HG03521 (cell line): ENCODE data around the gene ZACN.
"Not testable (repeated sequence)": the region's sequence is repeated elsewhere in the genome, so short reads cannot be mapped to it uniquely, and the experiment has no call there.

Experiments used
- ATAC-seq: cut with Tn5 transposase; IDR thresholded peaks from one replicate; pipeline ENCODE4 v1.9.1; 2021; ENCODE audit warnings: mild to moderate bottlenecking, moderate library complexity; ENCODE audit not compliant: unreplicated experiment

Gene ZACN

DNA sequence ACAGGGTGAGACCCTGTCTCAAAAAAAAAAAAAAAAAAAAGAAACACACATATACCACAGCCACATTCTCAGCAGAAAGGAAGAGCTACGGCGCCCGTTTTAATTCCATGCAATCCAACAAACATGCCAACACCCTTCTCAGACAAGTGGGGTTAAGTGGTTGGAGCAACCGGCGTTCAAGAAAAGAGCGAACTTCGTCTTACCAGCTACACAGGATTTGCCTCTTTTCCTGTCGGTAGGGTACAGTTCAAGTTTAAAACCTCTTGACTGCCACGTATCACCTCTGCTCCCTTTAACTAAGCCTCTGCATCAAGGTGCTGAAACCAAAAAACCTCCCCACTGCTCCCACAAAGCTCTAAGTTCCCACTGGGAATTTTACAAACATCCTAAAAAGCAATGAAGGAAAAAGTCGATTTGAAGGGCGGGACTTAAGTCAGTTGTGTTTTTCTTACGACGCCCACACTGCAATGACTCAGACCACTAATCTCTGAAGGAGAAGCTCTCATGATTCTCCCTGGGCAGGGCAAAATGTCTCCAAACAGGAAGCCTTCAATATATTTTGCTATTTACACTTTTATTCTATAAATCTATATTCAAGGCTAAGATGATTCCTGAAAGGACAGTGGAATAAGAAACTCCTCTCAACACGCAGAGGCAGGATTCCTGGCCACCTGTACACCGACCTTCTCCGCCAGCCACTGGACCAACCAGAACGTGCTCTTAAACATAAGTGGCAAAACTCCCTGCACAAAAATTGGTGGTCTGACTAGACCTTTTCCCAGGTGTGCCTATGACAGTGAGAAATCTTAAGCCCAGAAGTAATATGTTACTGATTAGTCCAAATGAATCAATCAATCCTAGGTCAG lies 25.5 kb upstream of the ZACN start:
- ATAC-seq, result no peak

DNA sequence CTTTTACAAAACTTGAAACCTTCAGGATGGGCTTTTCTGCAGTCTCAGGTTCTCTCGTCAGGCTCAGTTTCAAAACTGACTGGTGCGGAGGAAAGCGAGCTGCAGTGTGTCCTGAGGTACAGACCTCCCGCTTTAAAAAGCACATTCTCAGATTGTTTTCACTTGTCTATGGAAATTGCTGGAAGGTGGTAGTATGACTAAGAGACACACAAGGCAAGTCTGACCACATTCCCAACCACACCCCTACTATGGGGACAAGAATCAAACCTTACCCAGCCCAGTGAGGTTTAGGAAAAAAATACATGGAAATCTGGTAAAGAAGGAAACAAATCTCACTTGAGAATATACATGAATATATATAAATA lies 24.9 kb upstream of the ZACN start:
- no peak for ATAC-seq

DNA sequence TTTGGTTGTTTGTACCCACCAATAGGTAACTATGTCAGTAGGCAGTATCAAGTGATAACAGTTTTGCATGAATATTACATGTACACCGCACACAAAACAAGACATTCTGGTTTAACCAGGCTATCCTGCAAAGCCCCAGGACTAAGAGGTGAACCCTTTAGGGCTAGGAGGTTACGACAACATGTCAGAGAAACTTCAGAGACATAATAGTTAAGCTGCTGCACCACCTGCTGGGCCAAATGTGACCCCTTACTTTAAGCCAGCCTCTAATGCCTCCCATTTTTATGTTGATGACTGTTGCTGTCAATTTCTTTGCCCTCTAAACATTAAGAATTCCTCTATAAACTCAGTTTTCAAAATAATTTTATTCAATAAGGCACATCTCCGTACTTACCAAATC lies 22.1 kb upstream of the ZACN start:
- no peak for ATAC-seq

DNA sequence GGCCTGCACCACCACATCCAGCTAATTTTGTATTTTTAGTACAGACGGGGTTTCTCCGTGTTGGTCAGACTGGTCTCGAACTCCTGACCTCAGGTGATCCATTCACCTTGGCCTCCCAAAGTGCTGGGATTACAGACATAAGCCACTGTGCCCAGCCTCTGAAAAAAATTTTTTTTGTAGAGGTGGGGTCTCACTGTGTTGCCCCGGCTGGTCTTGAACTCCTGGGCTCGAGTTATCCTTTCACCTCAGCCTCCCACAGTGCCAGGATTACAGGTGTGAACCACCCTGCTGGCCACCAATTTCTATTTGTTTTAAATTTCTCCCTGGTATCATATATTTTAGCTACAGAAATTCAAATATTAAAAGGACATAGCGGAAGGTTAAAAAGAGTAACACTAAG lies 20.7 kb upstream of the ZACN start:
- not testable (repeated sequence) for ATAC-seq

GRCh38 chr17:76063875-76064546 lies 15.0 kb upstream of the ZACN start:
- ATAC-seq, result no peak

- no peak for ATAC-seq
Observed at GRCh38 chr17:76065775-76066174, 13.2 kb upstream of the ZACN start.

- no peak for ATAC-seq
Observed at GRCh38 chr17:76071531-76072147, 7.3 kb upstream of the ZACN start.

DNA sequence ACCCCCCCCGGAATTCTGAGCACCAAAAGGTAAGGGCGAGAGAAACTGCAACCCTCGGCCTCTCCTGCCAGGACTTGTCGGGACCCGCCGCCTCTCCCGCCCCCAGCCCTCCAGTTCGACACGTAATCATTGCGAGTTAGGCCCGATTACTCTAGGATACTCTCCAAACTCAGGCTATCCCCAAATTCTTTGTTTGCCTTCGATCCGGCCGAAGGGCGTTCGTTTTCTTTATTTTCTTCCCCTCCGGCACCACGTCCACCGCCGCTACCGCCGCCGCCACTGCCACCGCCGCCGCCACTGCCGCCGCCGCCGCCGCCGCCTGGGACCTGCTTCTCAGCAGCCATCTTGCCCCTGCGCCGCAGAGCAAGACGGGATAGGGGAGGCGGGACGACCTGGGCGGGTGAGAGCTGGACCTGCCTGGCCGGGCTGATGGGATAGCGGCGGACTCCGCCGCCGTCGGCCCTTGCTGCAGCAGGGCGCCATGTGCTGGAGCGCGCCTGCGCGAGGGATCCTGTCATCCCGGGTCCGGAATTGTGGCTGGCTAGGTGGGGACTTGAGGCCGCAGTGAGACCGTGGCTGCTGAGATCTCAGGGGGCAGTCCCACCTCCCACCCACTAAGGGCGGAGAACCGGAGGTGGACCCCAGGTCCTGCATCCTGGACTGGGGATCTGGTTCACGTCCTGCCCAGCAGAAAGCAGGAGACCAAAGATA lies 6.7 kb upstream of the ZACN start, which contains the start of gene SRP68:
Gene SRP68, minus strand, starts transcription at position 370 of the 711 bp plus-strand sequence. Its CDS starts 26 bp downstream, at position 344.
- ATAC-seq, result peak; percentile 90

DNA sequence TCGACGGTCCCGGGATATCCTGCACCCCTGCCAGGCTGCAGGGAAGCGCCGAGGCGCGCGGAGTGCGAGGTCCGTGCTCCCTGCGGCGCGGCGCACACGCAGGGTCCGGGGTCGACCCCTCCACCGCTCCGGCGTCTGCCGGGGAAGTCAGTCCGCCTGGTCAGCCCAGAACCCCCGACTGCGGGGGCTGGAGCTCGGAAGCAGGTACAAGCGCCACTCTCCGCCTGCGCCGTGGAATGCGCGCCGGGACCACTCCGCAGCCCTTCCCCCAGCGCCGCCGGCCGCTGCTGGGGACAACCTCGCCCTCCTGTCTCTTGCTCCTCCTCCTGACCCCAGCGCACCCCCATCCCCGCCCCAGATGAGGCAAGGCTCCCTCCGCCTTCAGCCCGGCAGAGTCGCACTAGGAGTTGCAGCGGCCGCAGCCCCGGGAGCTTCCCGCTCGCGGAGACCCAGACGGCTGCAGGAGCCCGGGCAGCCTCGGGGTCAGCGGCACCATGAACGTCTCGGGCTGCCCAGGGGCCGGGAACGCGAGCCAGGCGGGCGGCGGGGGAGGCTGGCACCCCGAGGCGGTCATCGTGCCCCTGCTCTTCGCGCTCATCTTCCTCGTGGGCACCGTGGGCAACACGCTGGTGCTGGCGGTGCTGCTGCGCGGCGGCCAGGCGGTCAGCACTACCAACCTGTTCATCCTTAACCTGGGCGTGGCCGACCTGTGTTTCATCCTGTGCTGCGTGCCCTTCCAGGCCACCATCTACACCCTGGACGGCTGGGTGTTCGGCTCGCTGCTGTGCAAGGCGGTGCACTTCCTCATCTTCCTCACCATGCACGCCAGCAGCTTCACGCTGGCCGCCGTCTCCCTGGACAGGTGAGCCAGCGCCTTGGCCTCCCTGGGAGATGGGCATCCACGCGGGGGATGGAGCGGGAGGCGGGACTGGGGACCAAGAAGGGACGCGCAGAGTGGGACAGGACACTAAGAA lies 4.3 kb upstream of the ZACN start, which contains the start of gene GALR2:
Gene GALR2, plus strand, starts transcription at position 392 of the 974 bp plus-strand sequence. Its CDS starts 103 bp downstream, at position 495.
- ATAC-seq, result no peak

DNA sequence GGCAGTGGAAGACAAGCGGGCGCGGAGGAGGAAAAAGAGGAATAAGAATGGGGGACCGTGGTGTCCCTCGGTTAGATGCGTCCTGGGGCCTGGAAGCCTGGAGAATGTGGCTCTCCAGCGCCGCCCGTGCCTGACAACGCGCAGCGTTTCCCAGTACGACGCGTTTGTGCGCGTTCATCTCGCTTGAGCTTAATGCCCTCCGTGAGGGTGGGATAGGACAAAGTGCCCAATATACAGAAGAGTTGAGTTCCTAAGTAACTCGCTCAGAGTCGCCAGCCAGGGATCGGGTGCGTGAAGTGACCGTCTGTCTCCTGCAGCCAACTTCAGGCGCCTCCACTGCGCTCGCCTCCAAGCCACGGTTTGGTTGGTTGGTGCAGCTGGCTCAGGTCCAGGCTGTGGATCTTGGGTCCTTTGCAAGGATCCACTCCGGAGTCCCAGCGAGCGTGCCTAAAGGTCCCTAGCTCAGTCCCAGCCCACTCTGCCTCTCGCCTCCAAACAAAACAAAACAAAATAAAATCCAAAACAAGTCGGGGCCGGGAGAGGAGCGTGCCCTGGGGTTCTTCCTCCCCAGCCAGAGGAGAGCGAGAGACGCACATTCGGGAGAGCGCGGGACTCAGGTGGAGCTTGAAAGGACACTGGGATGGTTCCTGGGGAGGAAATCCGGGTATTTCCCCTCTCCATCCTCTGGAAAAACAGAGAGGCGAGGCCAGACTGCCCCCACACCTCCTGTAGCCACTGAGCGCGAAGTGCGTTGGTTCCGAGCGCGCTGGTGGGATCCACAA lies 3.4 kb upstream of the ZACN start:
- ATAC-seq, result no peak

DNA sequence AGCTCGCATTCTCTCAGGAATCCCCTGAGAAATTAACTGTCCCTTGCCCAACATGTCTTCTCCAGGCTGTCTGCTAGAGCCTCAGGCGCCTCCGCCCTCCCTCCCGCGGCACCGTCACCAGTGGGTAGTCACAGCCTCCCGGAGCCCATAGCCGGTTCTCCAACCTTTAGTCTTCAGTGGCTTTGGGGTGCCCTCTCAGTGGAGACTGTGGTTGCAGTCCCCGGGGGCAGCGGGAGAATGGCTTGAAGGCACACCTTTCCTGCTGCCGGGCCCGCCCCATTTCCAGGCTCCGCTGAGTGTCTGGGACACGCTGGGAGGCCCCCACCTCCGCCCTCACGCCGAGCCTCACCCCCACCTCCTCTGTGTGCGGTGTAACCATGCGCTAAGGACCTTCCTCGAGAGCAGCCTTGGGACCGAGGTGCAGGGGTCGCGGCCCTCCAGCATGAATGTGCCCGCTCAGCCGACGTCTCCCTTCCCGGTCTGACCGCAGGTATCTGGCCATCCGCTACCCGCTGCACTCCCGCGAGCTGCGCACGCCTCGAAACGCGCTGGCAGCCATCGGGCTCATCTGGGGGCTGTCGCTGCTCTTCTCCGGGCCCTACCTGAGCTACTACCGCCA lies 2.7 kb upstream of the ZACN start:
- no peak for ATAC-seq

GRCh38 chr17:76076765-76077583 lies 2.0 kb upstream of the ZACN start:
- ATAC-seq, result no peak

- no peak for ATAC-seq
Observed at GRCh38 chr17:76077584-76078110, 1.3 kb upstream of the ZACN start.

DNA sequence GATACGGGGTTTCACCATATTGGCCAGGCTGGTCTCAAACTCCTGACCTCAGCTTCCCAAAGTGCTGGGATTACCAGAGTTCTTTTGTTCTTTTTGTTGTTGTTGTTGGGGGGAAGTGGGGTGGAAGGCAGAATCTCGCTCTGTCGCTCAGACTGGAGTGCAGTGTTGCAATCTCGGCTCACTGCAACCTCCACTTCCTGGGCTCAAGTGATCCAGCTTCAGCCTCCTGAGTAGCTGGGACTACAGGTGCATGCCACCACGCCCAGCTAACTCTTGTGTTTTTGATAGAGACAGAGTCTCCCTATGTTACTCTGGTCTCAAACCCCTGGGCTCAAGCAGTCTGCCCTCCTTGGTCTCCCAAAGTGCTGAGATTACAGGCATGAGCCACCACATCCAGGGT lies 612 bp upstream of the ZACN start:
- ATAC-seq, result not testable (repeated sequence)

DNA sequence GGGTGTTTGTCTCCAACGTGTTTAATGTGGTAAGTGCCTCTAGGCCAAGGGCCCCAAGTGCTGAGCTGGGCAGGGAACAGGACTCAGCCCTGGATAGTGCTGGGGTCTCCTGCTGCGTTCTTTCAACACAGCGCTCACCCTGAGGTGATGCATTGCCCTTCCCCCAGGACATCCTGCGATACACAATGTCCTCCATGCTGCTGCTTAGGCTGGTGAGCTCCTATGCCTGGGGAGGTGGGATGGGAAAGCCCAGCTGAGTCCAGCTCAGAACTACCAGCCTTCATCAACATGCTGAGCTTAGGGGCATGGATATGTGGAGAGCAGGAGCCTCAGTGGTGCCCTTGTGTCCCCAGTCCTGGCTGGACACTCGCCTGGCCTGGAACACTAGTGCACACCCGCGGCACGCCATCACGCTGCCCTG lies 563 bp downstream of the ZACN start:
- ATAC-seq, result no peak

DNA sequence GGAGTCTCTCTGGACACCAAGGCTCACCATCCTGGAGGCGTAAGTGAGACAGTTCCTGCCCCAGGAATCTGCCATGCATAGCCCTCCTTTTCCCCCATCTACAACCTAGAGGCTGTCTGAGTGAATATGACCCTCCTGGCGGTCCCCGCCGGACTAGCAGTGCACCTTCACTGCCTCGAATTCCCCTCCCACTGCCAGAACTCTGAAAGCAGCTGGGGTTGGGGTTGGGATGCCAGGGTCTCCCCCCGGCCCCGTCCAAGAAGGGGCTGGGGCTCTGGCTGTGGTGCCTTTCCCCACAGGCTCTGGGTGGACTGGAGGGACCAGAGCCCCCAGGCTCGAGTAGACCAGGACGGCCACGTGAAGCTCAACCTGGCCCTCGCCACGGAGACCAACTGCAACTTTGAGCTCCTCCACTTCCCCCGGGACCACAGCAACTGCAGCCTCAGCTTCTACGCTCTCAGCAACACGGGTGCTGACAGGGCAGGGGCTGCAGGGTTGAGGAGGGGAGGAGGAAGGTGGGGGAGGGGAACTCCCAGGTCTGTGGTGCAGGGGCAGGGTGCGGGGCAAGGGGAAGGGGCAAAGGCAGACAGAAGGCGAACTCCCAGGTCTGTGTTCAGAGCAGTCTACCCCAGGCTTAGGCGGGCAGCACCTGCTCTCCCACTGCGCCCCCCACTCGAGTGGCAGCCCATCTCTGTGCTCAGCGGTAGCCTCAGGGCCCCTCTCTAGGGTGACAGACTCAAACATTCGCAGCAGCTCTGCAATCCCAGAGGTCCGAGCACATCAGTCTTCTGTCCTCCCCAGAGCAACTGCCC lies 1.2 kb downstream of the ZACN start:
- ATAC-seq, result no peak
